SW 1271 (cell line): Measurements from ENCODE around the gene C16orf82.
"Not testable (repeated sequence)": the region's sequence is repeated elsewhere in the genome, so short reads cannot be mapped to it uniquely, and the experiment has no call there.

Experiments used
- DNase-seq, 2 experiments: peaks; one replicate each; lab custom pipeline; 2025; lab: John Stamatoyannopoulos, UW

Gene C16orf82

DNA sequence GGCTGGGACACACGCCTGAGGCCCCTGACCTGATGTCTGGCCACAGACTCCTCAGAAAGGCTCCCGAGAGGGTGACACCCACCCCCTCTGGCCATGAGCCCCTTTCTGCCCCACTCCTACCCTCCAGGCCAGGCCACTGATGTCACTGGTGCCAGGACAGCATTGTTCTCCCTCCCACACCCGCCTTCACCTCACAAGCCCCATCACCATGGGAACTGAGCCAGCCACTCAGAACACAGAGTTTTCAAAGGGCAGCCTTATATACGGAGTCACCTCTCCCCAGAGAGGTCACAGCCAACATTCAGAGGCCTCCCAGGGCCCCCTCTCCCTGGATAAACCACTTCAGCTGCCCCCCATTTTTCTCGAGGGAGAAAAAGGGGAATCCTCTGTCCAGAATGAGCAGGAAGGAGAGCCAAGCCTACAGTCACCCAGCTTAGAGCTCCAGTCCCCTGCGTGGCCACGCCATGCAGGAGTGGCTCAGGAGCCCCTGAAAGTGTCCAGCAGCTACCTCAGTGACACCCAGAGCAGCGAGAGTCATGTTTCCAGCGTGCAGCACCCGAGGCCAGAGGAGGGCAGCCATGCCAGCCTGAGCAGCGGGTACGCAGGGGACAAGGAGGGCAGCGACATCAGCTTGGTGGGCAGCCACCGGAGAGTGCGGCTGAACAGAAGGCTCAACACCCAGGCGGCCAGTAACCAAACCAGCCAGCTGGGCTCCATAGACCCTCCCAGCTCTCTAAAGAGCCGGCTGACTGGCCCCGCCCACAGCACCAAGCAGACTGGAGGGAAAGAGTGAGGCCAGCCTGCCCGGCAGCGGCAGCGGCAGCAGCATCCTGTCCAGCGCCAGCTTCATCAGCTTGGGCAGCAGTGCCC is at the start of gene C16orf82:
C16orf82 (plus strand) TSS at position 260 of the 870 bp plus-strand sequence.
- DNase-seq: no peak

DNA sequence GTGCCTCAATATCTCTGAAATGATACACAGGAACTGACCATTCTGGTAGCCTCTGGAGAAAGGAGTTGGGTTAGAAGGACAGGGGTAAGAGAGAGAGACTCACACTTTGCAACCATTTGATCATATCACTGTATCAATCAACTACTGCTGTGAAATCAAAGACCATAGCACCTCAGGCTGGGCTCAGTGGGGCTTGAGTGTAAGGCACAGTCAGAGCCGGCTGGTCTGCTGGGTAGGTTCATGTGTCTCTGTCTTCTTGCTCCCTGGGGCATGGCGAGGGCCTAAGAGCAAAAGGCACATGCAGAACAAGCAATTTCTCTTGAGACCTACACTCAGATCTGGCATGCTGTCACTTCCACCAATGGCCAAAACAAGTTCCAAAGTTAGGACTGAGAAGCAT is 46.7 kb upstream of the C16orf82 start:
- DNase-seq: no peak

DNA sequence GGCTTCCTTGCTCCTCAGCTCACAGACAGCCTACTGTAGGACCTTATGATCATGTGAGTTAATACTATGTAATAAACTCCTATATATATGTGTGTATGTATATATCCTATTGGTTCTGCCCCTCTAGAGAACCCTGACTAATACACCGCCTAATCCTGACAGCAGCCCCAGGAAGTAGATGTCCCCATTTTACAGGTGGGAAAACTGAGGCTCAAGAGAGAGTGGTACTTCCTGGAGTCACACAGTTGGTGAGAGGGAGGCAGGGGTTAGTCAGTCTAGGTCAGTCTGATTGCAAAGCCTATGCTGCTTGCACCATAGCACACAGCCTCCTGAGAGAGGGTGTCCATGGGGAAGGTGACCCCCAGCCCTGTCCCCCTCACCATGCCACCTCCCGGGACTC is 42.7 kb upstream of the C16orf82 start:
- no peak for DNase-seq

DNA sequence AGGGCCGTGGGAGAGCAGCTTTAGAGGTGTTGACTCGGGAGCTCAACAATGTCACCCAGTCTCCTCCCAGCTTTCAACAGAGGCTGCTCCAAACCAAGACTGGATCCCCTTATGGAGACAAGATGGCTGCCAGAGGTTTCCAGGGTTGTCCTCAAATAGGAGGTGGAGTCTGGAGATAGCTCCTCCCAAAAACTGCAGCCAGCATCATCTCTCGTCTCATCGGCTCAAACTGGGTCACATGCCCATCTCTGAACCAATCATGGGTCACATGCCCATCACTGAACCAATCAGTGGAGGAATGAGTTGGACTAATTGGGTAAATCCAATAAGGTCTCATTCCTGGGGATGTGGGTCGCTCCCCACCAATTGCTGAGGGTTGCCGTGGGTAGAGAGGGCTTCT is 41.1 kb upstream of the C16orf82 start:
- no peak for DNase-seq

DNA sequence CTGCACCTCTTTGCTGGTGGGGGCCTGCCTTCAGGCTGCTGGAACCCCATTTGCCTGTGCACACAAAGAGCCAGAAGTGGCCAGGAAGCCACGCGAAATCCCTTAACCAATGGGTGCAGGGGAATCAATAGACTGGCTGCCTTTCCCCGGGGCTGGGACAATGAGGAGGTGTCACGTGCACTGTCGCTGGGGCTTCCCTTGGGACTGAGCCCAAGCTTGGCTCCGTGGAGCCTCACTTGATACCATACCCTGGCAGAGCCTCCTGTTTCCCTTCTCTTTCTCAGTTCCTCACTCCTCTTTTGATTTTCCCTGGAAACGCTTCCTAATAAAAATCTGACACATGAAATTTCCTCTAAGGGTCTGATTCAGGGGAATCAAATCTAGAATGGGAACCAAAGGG is 38.8 kb upstream of the C16orf82 start:
- no peak for DNase-seq

DNA sequence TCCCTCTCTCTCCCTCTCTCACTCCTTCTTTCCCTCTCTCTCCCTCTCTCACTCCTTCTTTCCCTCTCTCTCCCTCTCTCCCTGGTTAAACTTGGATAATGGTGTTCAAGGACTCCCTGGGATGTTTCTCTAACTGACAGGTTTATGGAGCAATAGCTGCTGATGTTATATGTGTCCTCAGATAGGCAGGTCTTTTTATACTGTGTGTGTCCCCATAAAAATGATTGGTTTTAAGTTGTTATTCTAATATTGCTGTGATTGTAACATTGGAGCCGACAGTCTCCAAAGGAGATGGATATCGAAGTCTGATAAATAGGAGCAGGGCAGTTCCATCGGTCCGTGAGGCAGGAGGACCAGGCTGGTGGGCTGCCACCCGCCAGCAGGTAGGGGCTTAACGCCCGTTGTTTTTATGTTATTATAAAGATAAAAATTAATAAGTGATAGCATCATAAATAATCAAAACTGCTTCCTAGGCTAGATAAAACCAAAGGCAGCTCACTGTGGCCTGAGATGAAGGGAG is 38.1 kb upstream of the C16orf82 start:
- DNase-seq: no peak

DNA sequence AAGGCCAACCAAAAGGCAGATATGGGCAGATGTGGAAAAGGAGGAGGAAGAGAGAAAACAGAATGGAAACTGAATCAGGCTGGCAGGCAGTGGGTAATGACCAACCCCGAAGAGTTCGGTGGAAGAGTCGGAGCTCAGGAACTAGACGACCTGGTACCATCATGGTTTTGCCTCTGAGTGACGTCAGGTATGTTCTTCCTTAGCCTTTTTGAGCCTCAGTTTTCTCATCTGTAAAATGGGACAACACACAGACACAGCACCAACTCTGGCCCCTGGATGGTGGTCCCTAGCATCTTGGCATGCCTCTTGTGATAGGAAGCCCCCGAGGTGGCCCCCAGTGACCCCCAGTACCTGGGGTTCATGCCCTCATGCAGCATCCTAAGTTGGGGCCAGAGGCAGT is 37.2 kb upstream of the C16orf82 start:
- no peak for DNase-seq

DNA sequence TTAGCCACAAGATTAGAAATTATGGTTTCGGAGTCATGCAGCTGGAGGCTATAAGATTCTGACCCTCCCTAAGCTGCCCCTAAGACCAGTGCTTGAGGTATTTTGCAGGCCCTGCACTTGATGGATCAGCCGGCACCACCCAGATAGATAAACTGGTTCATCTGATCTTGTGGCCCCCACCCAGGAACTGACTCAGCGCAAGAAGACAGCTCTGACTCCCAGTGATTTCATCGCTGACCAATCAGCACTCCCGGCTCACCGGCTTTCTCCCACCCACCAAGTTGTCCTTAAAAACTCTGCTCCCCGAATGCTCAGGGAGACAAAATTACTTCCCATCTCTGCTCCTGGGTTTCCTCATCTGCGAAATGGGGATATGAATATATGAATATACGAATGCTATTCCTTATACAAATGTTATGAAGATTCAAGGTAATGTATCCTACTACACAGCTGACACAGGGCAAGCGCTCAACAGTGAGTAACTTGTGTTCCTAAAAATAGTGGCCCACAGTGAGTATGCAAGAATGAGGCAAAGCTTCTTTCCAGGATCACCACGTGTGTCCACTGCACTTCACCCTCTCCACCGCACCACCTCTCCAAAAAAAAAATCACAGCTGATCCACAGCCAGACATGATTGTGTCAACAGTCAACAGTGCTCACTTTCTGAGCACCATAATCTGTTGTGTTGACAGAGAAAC is 33.3 kb upstream of the C16orf82 start:
- DNase-seq: no peak

DNA sequence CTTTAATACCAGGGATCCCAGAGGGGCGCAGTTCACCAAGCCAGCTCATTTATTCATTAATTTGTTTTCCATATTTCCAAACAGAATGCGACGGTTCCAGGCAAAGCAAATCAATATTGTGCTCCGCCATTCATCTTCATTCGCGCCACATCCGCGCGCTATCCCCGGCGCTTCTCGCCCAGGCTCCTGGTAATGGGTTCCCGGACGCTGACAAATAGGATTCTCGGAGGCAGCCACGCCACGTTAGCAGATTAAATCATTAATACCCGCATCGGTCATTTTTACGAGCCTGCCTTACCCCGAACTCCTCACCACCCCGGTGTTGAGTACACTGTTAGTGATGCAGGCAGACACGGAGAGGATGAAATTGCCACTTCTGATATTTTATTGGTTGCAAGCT is 26.0 kb upstream of the C16orf82 start:
- DNase-seq: no peak

DNA sequence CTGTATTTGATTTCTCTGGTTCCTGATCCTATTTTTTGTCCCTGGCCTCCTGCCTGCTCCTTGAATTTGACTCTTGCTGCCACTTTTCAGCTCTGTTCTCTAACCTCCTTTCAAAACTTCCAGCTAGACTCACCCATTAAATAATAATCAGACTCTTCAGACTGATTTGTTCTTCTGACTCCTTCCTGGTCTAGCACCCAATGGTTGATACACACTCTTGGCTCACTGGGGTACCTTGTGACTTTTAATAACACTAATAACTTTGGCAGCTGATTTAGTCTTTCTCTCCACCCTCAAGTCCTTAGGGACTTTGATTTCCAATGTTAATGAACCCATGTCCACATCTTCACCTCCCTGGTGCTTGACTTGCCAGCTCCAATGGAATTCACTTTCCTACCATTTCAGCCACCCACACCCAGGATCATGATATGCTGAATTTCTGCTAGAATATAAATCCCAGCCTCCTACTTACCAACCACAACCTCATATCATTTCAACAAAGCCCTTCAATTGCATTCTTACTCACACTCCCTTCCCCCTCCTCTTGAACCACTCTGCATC is 19.7 kb upstream of the C16orf82 start:
- no peak for DNase-seq

DNA sequence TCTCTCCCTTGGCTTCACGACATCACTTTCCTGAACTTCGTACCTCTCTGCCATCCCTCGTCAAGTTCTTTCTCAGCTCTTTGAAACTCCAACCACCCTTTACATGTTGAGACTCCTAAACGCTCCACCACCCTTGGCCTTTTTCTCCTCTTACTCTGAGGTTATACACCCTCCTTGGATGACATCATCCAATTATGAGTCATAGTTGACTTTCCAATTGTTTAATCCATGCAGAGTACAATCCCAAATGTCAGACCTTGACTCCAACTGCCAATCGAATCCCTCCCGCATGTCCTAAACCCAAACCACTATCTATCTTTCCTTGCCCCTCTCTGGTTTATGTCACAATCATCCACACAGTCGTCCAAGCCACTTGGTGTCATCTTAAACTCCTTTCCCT is 18.4 kb upstream of the C16orf82 start:
- DNase-seq: no peak

DNA sequence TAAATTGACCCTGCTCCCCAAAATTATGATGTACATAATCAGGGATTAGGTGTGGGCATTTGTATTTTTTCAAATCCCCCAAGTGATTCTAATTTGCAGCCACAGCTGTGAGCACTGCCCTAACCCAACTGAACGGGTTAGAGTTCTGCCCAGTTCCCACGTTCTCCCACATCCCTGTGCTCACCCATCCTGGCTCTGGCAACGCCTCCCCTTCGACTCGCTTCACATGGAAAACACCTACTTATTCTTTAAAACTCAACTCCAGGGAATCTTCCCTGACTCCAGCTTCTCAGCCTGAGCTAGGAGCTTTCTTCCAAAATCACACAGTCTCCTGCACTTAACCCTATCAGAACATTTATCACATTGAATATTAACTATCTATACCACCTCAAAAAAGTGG is 17.6 kb upstream of the C16orf82 start:
- DNase-seq: no peak

DNA sequence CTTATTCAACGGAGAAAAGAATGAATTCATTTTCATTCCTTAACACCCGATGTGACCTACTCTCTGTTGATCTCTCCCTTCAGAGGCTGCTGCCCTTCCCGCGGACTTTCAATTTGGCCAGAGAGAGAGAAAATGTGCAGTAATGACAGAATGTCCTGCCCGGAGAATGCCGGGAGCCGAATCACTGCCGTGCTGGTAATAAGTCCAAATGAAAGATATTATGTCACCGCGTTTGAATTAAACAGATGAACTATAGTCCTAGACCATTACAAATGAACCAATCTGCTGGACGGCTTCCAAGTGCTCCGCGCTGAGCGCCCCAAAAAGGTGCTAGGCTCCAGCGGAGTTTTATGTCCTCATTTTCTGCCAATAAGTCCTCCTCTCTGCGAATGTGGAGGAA is 14.7 kb upstream of the C16orf82 start:
- DNase-seq: no peak

DNA sequence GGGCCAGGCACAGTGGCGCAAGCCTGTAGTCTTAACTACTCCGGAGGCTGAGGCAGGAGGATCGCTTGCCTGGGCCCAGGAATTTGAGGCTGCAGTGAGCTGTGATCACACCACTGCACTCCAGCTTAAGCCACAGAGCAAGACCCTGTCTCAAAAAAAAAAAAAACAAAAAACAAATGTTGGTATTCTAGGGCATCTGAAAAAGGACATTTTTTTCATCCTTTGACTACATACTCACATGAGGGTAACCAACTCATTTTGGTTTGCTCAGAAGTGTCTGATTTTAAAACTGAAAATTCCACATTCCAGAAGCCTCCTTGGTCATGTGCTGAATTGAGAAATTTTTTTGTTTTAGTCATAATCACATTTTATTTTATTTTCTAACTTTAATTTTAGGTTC is 12.7 kb upstream of the C16orf82 start:
- no peak for DNase-seq

DNA sequence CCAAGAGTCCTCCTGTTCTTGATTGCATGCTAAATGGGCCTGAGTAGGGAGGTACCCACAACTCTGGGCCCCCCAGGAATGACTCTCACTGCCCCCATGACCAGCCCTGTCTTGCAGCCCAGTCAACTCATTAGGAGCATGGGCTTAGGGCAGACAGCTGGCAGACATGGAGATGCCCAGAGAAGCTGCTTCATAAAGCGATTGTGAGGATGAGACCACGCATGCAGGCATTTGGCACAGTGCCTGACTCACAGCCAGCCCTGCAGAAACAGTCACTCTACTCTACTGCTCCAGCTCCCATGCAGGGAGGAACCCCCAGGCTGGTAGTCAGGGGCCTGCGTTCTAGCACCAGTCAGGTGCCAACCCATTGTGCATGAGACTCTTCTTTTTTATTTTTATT is 8.4 kb upstream of the C16orf82 start:
- DNase-seq: no peak

DNA sequence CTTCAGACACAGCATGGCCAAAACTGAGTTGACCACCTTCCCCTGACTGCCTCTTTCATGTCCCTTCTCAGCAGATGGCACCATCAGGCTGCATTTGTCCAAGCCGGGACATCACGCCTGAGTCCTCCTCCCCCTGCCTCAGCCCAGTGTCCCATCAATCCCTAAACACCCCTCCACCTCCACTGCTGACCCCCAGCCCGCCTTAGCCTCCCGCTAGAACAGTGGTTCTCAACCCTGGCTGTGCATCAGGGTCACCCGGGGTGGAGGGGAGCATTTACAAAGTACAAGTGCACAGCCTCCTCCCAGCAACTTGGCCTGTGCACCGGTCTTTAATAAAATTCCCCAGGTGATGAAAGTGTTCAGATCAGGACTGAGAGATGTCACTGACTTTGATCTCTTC is 4.0 kb downstream of the C16orf82 start:
- DNase-seq: no peak

DNA sequence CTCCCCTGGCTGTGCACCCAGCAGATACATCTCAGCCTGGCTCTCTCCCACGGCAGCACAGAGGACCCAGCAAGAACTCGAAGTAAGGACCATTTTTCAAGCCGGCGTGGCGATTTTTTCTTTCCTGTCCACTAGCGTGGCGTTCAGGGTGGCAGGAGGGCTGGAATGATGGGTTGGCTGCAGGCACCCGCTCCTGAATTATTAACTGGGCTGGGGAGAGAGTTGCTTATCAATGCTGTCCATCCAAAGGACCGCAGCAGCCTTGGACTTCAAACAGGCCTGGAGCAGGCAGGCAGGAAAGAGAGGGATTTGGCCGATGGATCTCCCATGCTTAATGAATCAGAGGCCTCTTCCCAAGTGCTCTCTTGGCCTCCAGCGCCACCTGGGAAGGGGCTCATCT is 7.0 kb downstream of the C16orf82 start:
- DNase-seq: no peak

DNA sequence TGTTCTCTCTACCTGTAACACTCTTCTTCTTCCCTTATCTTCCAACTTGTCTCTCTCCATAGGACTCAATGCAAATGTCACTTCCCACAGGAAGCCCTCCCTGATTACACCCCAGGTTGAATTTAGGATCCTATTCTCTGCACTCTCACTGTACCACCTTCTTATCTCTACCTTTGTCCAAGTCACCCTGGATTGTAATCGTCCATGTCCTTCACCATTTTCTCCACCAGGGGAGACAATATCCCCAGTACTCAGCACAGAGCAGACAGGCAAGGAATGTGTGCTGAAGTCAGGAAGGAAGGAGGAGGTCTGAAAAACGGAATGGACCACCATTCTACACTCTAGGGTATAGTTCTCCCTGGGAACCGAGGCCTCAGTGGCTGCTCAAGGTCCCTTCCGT is 14.2 kb downstream of the C16orf82 start:
- peak in 1 of 2 experiments; percentile 14 for DNase-seq

DNA sequence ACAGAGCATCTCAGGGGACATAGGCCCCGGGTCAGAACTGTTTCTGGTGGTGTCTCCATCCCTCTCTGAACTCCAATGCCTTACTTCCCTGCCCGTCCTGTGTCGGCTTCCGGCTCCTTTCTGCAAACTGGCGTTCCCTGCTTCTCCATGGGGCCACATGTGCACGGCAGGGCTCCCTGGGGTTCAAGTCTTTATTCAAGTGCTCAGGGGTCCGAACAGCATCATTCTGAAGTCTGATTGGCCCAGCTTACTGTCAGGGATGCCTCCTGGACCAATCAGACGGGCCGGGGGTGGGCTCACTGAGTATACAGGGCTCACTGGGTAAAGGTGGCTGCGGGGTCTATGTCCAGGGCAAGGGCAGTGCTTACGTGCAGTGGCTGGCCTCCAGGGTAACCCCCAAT is 17.1 kb downstream of the C16orf82 start:
- DNase-seq: no peak

DNA sequence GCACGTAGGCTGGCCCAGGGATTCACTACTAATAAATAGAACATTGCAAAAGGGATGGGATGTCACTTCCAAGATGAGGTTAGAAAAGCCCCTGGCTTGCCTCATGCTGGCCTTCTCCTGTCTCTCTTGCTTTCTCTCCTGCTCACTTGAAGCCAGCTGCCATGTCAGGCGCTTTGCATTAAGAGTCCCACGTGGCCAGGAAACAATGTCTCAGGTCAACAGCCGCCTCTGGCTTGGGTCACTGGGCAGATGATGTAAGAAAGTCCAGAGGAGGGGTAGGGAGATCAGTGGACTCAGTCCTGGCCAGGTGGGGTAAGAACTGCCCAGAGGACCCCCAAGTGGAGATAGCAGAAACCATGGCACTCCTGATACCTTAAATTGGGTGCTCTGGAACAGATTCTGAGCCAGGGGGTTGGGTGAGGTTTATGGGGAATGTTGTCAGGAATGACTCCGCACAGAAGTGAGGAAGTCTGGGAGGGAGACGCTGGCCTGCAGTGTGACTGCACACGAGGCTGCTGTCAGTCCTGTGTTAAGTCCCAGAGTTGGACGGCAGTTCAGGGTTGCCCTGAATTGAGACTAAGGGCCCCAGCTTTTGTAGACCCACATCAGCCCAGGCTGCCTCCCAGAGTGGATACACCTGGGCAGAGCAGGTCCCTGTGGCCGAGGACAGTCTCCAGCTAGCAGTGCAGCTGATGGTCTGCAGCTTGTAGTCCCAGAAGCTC is 17.7 kb downstream of the C16orf82 start:
- DNase-seq: no peak

DNA sequence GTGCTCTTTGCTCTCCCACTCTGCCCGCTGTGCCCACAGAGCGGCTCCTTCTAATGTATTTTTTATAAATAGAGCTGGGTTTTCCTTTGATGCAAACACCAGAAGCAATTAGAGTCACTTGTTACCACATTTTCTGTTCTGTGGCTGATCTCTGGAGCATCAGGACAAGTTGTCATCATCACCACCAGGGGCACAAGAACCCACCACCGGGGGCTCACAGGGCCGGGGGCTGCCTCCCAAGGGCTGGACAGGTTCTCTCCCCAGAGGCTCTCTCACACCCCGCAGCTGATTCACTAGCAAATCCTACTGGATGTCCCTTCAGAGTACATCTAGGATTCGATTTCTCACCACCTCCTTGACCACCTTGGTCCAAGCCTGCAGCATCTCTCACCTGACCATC is 18.5 kb downstream of the C16orf82 start:
- no peak for DNase-seq

DNA sequence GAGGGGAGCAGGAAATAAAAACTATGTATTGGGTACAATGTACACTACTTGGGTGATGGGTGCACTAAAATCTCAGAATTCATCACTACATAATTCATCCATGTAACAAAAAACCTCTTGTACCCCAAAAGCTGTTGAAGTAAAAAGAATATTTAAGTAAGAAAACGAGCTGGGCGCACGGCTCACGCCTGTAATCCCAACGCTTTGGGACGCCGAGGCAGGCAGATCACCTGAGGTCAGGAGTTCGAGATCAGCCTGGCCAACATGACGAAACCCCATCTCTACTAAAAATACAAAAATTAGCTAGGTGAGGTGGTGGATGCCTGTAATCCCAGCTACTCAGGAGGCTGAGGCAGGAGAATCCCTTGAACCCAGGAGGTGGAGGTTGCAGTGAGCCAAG is 19.3 kb downstream of the C16orf82 start:
- not testable (repeated sequence) for DNase-seq
